Peyer's patch (tissue), 4 donors: ENCODE data around the gene PGBD5.

Experiments
- CTCF ChIP-seq, 6 experiments: fragments of 450-650 bp in 4 of 6; fragments of 200-600 bp in 2 of 6; sonication (generic) in 1 of 6; IDR thresholded peaks; one replicate each; pipeline ENCODE4 v1.5.1; 2017 to 2019; ENCODE audit warnings: antibody characterized with exemption in 6 of 6, mild to moderate bottlenecking in 3 of 6, moderate library complexity in 1 of 6
- POLR2A ChIP-seq, 2 donors: fragments of 450-650 bp; IDR thresholded peaks; one replicate each; pipeline ENCODE4 v1.5.1; 2017; ENCODE audit warnings: antibody characterized with exemption in 2 of 2, mild to moderate bottlenecking in 2 of 2, moderate library complexity in 2 of 2

GRCh38 chr1:230321341-230321740 lies 104.8 kb downstream of the PGBD5 start:
- TF ChIP-seq CTCF (IDR thresholded peaks at IDR 0.05) (no peak), POLR2A (IDR thresholded peaks at IDR 0.05) (no peak)
